ENCODE results near the gene RTBDN.

The RTBDN gene

GRCh38 chr19:12836529-12836863 lies 2.1 kb upstream of the RTBDN start:
- no peak overlapping the region for H3K4me3 ChIP-seq (ENCODE audit: control insufficient read depth, low read depth, low read length)
- no peak for DNase-seq (ENCODE audit: low read depth)

GRCh38 chr19:12834976-12835757 lies 788 bp upstream of the RTBDN start:
- DNase-seq (ENCODE audit: low read depth): no peak
- H3K4me3 ChIP-seq (ENCODE audit: control insufficient read depth, low read depth, low read length): no peak overlapping the region
- TF ChIP-seq CTCF (IDR thresholded peaks at IDR 0.05; ENCODE audit: control insufficient read depth, insufficient read depth, low read depth, low read length, missing control alignments): no peak

More at GRCh38 chr19:12836529-12836863, 2.1 kb upstream of the RTBDN start:
- no peak for TF ChIP-seq CTCF (IDR thresholded peaks at IDR 0.05; ENCODE audit: control insufficient read depth, insufficient read depth, low read depth, low read length, missing control alignments)

GRCh38 chr19:12833738-12834565 lies 427 bp downstream of the RTBDN start:
- no peak for DNase-seq (ENCODE audit: low read depth)
- H3K4me3 ChIP-seq (ENCODE audit: control insufficient read depth, low read depth, low read length): peak overlapping the region; percentile 34
- no peak for TF ChIP-seq CTCF (IDR thresholded peaks at IDR 0.05; ENCODE audit: control insufficient read depth, insufficient read depth, low read depth, low read length, missing control alignments)

- H3K4me3 ChIP-seq (ENCODE audit: control insufficient read depth, low read depth, low read length): no peak overlapping the region
- no peak for DNase-seq (ENCODE audit: low read depth)
- no peak for TF ChIP-seq CTCF (IDR thresholded peaks at IDR 0.05; ENCODE audit: control insufficient read depth, insufficient read depth, low read depth, low read length, missing control alignments)
These were observed 1.0 kb downstream of the RTBDN start for GRCh38 chr19:12833418-12833737.

GRCh38 chr19:12828494-12828893 lies 5.9 kb downstream of the RTBDN start:
- no peak overlapping the region for H3K4me3 ChIP-seq (ENCODE audit: control insufficient read depth, low read depth, low read length)
- no peak for DNase-seq (ENCODE audit: low read depth)
- no peak for TF ChIP-seq CTCF (IDR thresholded peaks at IDR 0.05; ENCODE audit: control insufficient read depth, insufficient read depth, low read depth, low read length, missing control alignments)

- TF ChIP-seq CTCF (IDR thresholded peaks at IDR 0.05; ENCODE audit: control insufficient read depth, insufficient read depth, low read depth, low read length, missing control alignments): peak; percentile 31
- DNase-seq (ENCODE audit: low read depth): no peak
- no peak overlapping the region for H3K4me3 ChIP-seq (ENCODE audit: control insufficient read depth, low read depth, low read length)
These were observed 8.9 kb downstream of the RTBDN start for GRCh38 chr19:12825254-12826131.
